NCI-H2107 (cell line): ENCODE measurements around the gene BTBD9.

ENCODE experiments used
- DNase-seq: peaks from one replicate; lab custom pipeline; 2025; lab: John Stamatoyannopoulos, UW

Gene BTBD9

GRCh38 chr6:38508286-38508685 is 131.4 kb downstream of the BTBD9 start:
- no peak for DNase-seq

DNA sequence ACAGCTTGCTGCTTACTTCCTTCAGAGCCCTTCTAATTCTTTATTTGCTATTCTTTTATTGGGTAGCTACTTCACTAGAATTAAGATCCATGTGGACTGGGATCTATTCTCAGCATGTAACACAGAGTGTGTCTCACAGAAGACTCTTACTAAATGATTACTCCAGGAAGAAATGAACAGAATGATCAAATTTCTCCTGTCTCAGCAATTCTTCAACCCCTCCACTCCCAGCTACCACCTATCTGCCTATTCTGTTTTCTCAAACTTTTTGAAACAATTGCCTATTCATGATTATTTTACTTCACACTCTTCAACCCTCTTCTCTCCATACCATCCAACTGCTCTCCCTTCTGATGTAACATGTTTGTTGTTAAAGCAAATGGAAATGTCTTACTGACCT is 132.6 kb downstream of the BTBD9 start:
- no peak for DNase-seq

- no peak for DNase-seq
Observed at GRCh38 chr6:38505826-38506225, 133.9 kb downstream of the BTBD9 start.

DNA sequence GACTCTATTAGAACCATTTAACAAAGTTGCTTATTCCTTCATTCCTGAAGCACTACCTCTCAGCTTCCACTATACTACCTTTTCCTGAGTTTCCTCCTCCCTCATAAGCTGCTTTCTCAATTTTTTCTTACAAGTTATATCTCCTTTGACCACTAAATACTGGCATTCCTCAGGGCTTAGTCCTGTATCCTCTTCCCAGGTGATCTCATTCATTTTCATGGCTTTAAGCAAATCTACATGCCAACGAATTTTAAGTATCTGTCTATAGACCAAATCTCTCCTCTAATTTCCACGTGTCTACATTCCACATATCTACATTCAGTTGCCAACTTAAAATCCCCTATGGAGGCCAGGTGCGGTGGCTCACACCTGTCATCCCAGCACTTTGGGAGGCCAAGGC is 134.7 kb downstream of the BTBD9 start:
- DNase-seq: no peak

- no peak for DNase-seq
Observed at GRCh38 chr6:38503960-38504682, 135.6 kb downstream of the BTBD9 start.

DNA sequence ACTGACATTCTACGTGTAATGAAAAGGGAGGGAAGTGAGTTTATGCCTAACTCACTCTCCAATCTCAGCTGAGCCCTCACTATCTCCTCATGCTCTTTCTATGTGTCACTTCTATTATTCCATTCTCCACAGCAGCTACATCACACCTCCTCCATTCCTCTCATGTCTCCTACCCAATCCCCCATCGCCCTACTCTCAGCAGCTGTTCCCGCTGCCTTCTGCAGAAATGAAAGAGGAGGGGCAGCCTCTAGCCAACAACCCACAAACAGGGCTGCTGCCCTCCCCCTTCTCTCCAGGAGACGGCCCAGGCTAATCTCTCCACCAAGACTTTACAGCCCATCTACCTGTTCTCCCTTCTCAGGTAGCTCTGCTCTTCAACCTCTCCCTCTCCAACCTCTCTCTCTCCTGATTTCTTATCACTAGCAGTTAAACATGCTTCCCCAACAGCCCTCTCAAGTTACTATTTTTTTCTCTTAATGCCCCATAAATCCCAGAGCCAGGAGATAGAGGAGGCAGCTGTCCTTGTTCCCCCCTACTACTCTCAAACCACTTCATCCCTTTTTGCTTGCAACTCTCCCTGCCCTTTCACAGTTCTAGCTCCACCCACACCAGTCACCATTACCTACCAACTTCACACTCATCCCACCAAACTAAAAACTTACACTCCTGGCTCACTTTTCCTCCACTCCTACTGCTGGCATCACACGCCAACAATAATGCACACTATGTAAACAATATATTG is 136.5 kb downstream of the BTBD9 start:
- peak; percentile 27 for DNase-seq

- DNase-seq: no peak
Observed at GRCh38 chr6:38502423-38502822, 137.3 kb downstream of the BTBD9 start.

DNA sequence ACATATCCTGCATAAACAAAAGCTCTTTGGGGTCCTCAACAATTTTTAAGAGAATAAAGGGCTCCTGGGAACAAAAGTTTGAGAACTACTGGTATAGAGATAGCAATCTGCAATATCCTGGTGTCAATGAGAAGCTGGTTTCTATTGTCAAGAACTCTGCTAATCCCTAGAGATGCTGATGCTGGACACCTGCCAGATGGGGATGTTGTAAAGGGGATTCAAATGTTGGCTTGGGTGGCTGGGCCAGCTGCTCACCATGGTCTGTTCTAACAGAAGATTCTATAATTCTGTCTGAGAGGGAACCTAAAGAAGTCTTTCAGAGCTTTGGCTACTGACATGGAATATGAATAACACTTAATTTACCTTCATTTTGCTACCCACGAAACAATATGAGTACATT is 137.8 kb downstream of the BTBD9 start:
- DNase-seq: no peak

- DNase-seq: no peak
Observed at GRCh38 chr6:38499529-38500096, 140.1 kb downstream of the BTBD9 start.

DNA sequence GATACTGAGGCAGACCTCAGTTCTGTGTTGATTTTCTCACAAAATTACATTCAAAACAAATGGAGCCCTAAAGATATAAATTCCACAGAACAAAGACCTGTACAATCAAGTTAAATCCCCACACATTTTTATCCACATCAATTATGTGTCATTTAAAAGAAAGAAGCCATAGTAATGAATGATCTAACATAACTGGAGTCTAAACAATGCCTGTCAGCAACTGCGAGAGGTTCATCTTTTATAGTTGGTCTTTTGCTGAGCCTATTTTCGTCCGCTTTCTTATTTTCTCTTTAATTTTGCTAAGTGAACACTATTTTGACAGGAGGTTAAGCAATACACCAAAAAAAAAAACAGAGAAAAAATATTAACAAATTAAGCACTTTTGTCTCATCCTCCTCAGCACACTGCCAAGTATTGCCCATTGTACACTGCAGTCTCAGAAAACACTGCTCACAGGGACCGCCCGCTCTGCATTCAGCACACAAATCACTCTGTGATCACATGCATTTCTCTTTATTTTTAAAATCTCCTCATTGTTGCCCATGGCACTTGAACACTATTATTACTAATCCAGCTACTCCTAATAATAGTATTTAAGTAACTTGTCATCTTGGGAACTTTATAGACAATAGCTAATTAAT is 140.8 kb downstream of the BTBD9 start:
- DNase-seq: no peak

GRCh38 chr6:38498085-38498484 is 141.6 kb downstream of the BTBD9 start:
- no peak for DNase-seq

DNA sequence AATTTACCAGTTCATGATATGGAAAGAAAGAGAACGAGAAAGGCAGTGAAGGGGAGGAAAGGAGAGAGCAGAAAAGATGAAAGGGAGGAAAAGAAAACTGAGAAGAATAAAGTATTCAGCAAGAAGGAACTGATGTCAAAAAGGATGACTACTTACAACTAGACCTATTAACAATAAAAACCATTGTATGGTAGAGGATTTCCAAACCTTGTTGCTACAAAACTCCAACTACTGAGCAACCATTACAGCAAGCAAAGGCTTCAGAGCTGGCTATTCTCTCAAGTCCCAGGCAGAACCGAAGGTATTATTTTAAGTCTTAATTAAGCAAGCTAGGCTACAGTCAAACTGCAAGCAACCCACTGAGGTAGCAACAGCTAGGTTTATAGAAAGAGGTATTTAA is 142.2 kb downstream of the BTBD9 start:
- DNase-seq: no peak

DNA sequence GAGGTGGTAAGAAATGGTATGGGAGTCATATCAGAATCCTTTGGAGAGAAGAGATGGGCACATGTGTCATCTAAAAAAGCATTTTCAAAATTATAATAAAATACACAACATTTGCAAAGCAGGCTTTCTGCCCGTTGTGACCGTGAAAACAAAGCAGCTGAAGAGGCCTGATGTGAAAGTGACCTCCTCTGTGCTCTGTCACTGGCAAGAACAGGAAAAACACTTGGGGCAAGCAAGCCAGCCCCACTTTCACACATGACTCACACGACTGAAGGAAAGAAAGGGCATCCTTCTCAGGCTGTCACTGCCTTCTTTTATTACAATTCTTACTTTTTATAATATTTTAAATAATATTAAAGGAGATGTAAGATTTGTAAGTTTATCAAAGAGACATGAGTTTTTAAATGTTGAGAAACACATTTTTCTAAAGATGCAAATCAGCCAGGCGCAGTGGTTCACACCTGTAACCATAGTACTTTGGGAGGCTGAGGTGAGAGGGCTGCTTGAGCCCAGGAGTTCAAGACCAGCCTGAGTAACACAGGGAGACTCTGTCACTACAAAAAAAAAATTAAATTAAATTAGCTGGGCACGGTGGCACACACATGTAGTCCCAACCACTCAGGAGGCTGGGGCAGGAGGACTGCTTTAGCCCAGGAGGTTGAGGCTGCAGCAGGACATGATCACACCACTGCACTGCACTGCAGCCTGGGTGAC is 143.7 kb downstream of the BTBD9 start:
- DNase-seq: no peak

DNA sequence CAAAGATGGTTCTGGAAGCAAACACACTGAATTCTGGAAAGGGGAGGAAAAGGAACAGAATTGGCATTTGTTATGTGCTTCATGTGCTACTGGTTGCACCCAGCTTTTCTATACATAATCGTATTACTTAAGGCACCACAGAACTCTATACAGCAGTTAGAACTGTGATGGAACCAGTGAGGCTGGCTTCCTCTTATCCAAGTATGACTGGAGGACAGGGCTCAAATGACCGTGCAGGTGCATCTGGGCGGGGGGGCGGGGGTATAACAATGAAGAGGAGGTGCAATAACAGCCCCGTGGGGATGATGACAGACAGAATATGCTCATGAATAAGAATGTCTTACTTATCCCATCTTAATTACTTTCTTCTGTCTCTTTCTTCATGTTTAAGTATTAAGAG is 144.2 kb downstream of the BTBD9 start:
- DNase-seq: no peak

DNA sequence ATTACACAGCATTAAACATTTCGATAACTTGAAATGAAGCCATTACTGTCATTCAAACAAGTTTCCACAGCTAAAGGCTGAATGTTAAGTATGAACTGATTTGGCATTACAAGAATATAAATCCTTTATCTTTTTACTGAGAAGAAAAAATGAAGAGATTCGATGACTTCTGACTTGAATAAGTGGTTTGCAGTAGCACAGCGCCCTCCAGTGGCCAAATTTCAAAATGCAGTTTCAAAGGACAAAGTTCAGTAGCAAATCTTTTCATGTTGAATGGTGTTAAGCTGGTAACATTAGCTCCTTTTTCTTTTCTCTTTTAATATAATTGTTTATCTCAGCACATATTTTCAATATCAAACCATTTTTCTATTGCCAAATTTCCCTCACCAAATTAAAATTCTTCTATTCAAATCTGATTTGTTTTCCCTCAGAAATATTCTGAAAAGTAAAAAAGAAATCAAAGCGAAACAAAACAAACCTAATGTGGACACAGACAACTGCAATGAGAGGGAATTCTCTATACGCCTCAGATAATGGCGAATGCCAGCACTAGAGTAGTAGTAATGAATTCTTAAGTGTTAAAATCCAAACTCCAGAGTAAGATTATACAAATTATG is 145.7 kb downstream of the BTBD9 start:
- peak; percentile 55 for DNase-seq

GRCh38 chr6:38492031-38492430 is 147.7 kb downstream of the BTBD9 start:
- no peak for DNase-seq

- no peak for DNase-seq
Observed at GRCh38 chr6:38489951-38490350, 149.8 kb downstream of the BTBD9 start.

GRCh38 chr6:38487423-38487822 is 152.3 kb downstream of the BTBD9 start:
- no peak for DNase-seq

- DNase-seq: no peak
Observed at GRCh38 chr6:38485488-38485887, 154.2 kb downstream of the BTBD9 start.

- no peak for DNase-seq
Observed at GRCh38 chr6:38484656-38485055, 155.1 kb downstream of the BTBD9 start.

DNA sequence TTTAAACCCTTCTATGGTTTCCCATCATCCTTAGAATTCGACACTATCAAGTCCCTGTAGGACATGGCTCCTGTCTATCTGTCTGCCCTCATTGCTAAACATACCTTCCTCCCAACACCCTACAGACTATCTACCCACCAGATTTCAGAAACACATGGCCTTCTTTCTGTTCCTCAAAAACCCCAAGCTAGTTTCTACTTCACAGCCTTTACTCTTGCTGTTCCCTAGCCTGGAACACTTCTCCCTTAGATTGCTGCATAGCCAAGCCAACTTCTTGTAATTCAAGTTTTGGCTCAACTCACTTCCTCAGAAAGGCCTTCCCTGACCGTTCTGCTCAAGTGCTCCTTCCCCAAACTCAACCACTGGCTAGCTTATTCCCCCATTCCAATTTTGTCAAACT is 156.2 kb downstream of the BTBD9 start:
- no peak for DNase-seq

DNA sequence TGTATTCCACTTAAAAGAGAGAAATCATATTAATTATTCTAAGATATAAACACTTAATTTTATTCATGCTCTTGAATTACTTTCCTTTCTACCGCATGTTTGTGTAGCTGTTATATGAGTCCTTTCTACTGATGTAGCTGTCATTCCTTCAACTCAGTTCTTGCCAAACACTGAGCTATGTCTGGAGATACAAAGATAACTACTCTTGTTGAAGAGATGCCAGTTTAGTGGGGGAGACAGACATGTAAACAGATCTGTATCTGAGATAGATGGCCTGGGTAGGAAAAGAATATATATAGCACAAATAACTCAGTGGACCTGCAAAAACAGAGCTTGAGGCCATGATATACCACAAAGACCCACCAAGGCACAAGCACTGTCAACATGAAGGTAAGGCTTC is 157.3 kb downstream of the BTBD9 start:
- DNase-seq: no peak
